Fibroblast of peridontal ligament (primary cell): ENCODE results near the gene RABGGTB.
"Not testable (repeated sequence)": the region's sequence is repeated elsewhere in the genome, so short reads cannot be mapped to it uniquely, and the experiment has no call there.

Experiments used
- DNase-seq: peaks from one replicate; pipeline ENCODE4 v3.0.0-alpha.2; 2010; ENCODE audit errors: extremely low read depth

RABGGTB gene

DNA sequence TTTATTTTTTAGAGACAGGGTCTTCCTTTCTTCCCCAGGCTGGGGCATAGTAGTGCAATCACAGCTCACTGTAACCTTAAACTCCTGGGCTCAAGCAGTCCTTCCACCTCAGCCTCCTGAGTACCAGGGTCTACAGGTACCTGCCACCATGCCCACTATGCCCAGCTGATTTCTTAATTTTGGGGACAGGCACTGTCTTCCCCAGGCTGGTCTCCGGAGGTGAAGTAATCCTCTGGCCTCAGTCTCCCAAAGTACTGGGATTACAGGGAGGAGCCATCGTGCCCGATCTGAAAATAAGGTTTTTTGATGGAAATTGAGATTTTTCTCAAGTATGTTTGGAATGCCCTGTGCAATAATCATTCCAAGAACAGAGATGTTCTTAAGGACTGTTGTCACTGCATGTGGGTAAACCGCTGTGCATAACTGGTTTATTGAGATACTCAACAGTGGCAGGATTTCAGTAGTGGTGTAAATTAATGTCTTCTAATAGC is 9.7 kb downstream of the RABGGTB start:
- no peak for DNase-seq

DNA sequence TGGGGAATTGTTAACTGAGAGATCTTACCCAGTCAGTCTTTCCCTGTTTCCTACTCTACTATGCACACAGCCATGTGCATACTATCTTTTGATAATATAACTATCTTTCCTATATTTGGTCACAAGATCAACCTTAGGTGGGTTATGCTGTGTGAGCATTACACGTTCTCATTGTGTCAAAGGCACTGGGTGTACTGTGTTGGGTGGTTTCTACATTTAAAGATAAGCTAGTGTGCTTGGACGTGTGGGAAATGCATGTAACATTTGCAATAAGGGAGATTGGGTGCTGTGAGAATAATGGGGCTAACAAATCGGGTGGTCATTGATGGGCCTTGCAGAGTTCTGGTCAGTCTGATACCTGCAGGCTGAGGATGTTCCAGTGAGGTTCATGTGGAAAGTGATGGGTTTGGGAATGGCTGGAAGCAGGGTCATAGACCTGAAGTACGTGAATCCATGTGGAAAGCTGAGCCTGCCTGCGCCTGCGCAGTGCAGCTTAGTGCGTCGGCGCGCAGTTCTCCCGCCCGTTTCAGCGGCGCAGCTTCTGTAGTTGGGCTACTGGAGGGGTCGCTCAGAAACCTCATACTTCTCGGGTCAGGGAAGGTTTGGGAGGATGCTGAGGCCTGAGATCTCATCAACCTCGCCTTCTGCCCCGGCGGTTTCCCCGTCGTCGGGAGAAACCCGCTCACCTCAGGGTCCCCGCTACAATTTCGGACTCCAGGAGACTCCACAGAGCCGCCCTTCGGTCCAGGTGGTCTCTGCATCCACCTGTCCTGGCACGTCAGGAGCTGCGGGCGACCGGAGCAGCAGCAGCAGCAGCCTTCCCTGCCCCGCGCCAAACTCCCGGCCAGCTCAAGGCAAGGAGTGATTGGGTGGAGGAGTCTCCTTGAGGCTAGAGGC is 10.6 kb downstream of the RABGGTB start, which contains the start of gene MSH4:
Gene MSH4 (plus strand): TSS at position 507 of the 897 bp plus-strand sequence. CDS start 104 bp downstream, at position 611.
- no peak for DNase-seq

DNA sequence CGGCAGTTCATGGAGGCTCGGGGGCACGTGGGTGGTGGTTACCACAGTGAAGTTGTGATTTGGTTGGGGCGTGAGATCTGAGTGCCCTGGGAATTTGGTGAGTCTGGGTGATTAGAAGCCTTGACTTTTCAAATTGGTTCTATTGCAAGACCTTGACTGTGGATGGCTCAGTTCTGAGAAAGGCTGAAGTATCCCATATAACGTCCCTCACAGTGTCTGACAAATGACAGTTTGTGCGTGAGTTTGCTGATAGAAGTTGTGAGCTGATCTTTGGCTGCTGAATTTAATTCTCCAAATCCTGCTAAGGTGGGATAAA is 11.2 kb downstream of the RABGGTB start:
- no peak for DNase-seq

GRCh38 chr1:75797606-75798216 is 11.7 kb downstream of the RABGGTB start:
- no peak for DNase-seq

- not testable (repeated sequence) for DNase-seq
These were observed 15.4 kb downstream of the RABGGTB start for GRCh38 chr1:75801480-75801879.

DNA sequence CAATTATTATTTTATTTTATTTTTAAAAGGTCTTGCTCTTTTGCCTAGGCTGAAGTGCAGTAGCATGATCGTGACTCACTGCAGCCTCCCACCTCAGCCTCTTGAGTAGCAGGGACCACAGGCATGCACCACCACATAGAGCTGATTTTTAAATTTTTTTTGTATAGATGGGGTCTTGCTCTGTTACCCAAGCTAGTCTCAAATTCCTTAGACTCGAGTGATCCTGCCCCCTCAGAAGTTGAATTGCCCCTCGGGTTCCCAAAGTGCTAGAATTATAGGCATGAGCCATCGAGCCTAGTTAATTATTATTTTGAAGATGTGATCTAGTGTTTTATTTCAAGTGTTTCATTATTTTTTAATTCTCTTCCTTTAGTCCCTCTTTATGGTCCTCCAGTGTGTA is 22.9 kb downstream of the RABGGTB start:
- no peak for DNase-seq

GRCh38 chr1:75810113-75810512 is 24.1 kb downstream of the RABGGTB start:
- DNase-seq, result not testable (repeated sequence)

DNA sequence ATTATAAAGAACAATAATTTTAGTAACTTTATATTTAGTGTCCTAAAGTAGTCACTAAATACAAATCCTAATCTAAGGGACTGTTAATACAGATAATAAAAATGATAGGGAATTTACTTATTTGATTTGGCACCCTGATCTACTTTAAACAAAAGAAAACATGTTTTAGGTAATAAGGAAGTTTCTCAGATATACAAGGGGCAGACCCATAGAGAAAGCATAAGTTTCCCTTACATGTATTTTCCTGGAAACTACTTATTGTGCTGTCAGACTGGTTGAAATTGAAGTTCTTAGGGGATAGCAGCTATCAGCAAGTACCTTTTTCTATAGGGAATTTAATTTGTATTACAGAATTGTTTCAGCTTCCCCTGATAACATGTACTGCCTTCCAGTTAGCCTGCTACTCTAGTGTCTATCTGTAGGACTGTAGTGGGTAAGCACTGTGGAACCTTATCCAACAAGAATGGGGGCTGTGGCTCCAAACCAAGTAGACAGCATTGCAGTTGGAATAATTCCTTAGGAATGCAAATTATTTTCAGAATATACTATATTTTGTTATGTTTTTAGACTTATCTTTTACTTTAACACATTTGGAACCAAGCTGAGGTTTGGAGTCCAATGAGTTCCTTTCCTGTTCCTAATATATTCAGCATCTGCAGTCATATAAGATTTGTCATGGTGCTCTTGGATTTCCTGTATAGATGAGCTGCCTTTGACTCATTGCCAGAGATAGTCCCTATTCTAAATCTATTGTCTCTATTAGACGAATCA is 25.3 kb downstream of the RABGGTB start:
- DNase-seq, result peak; percentile 18

DNA sequence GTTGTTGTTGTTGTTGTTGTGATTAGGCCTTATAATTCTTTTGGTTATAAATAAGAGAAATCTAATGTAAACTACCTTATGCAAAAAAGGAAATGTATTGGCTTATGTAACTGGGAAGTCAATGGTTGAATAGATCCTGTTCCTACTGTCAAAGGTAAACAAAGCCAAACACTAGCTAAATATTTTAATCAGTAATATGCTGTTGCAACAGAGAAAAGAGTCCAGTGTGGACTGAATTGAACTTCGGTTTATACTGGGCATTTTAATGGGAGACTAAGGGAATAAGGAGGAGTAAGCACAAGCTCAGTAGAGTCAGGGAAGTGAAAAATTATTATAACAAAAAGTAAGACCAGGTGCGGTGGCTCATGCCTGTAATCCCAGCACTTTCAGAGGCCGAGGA is 26.0 kb downstream of the RABGGTB start:
- no peak for DNase-seq

- not testable (repeated sequence) for DNase-seq
These were observed 37.5 kb downstream of the RABGGTB start for GRCh38 chr1:75823596-75823995.

DNA sequence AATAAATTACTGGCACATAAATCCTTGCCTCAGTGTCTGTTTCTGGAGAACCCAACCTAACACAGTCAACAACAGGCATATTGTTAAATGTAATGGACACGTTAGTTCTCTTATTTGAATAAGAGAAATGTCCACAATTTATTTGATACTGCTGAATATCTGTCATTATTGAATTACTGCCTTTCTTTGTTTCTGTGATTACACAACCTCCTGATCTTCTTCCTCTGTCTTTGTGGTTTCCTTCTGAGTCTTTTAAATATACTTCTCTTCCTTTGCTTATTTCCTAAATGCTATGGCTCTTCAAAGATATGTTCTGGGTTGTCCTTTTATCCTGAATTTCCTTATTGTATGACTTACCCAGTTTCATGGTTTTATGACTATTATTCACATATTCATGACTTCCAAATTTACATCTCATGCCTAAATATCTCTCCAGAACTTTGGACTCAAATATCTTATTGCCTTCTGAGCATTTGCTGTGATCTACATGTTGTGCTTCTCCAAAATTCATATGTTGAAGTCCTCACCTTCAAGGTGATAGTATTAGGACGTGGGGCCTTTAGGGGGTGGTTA is 50.6 kb downstream of the RABGGTB start:
- no peak for DNase-seq

DNA sequence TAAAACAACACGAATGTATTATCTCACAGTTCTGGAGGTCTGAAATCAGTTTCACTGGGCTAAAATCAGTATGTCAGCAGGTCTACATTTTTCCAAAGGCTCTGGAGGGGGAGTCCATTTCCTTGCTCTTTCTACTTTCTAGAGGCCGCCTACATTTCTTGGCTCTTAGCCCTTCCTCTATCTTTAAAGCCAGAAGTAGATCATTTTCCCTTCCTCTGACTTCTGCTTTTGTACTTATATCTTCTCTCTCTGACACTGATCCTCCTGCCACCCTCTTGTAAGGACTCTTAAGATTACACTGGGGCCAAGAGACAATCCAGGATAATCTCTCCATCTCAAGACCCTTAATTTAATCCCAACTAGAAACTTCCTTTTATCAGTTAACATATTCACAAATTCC is 52.0 kb downstream of the RABGGTB start:
- no peak for DNase-seq

DNA sequence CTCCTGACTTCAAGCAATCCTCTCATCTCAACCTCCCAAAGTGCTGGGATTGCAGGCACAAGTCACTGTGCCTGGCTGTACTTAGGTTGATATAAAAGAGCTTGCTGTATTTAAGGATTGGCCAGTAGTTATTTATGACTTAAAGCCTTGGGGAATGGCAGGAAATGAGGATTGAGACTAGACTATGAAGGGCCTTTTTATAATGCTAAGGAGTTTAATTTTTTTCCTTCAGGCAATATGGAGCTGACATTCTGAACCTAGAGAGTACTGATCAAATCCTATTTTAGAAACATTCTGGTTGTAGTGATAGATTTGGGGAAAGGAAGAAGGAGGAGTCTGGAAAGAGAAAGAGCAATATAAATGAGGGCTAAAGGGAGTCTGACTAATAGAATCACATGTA is 55.4 kb downstream of the RABGGTB start:
- no peak for DNase-seq
